ENCODE results near the gene ACSL5.
A peak's percentile ranks its signal among the peaks of the same experiment; 100 is the strongest.
"Not testable (repeated sequence)": the region's sequence is repeated elsewhere in the genome, so short reads cannot be mapped to it uniquely, and the experiment has no call there.

The ACSL5 gene

DNA sequence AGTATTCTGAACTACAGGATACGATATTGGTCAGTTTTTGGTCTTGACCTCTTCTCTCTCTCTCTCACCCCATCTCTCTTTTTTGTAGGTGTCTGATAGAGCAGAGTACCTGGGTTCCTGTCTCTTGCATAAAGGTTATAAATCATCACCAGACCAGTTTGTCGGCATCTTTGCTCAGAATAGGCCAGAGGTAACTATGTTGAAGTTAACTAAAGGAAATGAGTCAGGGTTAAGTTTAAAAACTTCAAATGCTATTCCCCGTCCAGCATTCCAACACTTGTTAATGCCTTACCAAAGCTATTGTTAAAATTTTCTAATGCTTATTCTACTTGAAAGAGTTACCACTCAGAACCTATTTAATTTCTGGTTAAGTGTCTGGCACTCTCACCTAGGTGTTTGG lies 30.7 kb downstream of the ACSL5 start:
- H3K4me1 Mint-ChIP-seq (ENCODE audit: low read depth): peaks cover 13% of the 10 kb centered on the region
- H3K4me3 Mint-ChIP-seq: no peak overlapping the region
- H3K27ac Mint-ChIP-seq: no peak overlapping the region
- H3K27me3 Mint-ChIP-seq: no peaks in the 10 kb centered on the region
- H3K36me3 Mint-ChIP-seq (ENCODE audit: low read depth): peaks cover 62% of the 10 kb centered on the region
- H3K9me3 Mint-ChIP-seq: no peaks in the 10 kb centered on the region

DNA sequence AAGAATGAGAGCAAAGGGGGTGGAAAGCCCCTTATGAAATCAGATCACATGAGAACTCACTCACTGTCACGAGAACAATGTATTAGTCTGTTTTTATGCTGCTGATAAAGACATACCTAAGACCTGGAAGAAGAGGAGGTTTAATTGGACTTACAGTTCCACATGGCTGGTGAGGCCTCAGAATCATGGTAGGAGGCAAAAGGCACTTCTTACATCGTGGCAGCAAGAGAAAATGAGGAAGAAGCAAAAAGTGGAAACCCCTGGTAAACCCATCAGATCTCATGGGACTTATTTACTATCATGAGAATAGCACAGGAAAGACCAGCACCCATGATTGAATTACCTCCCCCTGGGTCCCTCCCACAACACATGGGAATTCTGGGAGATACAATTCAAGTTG lies 32.9 kb downstream of the ACSL5 start:
- peaks cover 68% of the 10 kb centered on the region for H3K36me3 Mint-ChIP-seq (ENCODE audit: low read depth)
- H3K27ac Mint-ChIP-seq, H3K27me3 Mint-ChIP-seq, H3K4me3 Mint-ChIP-seq, H3K9me3 Mint-ChIP-seq: not testable (repeated sequence)
- H3K4me1 Mint-ChIP-seq (ENCODE audit: low read depth): peaks cover 13% of the 10 kb centered on the region

DNA sequence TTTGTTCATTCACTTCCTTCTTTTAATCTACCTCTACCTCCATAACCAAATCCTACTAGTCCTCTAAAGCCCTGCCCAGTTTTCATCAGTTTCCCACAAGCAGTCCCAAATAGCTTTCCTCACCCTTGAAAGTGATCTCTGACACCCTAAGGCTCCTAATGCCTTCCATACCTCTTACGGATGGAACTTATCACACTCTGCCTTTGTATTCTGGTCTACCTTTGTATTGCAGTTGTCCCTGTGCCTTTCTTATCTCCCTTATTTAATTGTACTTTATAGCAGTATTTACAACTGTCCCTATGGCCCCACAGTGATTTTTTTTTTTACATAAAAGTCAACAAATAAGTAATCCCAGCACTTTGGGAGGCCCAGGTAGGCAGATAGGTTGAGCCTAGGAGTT lies 33.8 kb downstream of the ACSL5 start:
- H3K36me3 Mint-ChIP-seq (ENCODE audit: low read depth): peaks cover 67% of the 10 kb centered on the region
- no peaks in the 10 kb centered on the region for H3K9me3 Mint-ChIP-seq
- no peaks in the 10 kb centered on the region for H3K27me3 Mint-ChIP-seq
- peaks cover 13% of the 10 kb centered on the region for H3K4me1 Mint-ChIP-seq (ENCODE audit: low read depth)
- no peak overlapping the region for H3K4me3 Mint-ChIP-seq
- H3K27ac Mint-ChIP-seq: no peak overlapping the region

DNA sequence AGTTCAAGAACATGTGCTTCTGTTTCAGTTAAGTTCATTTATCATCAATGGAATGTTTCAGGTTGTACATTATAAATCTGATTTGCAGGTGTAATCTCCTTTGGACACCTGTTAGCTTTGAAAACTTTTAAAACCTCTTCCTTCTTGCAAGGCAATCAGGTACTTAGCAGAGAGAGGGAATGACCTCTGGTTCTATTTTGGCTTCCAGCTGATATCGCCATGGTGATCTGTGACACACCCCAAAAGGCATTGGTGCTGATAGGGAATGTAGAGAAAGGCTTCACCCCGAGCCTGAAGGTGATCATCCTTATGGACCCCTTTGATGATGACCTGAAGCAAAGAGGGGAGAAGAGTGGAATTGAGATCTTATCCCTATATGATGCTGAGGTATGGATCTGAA lies 35.4 kb downstream of the ACSL5 start:
- Mint-ChIP-seq H3K9me3 (no peaks in the 10 kb centered on the region), H3K4me1 (ENCODE audit: low read depth) (peaks cover 13% of the 10 kb centered on the region), H3K4me3 (no peak overlapping the region), H3K36me3 (ENCODE audit: low read depth) (peaks cover 70% of the 10 kb centered on the region), H3K27ac (no peak overlapping the region), H3K27me3 (no peaks in the 10 kb centered on the region)

DNA sequence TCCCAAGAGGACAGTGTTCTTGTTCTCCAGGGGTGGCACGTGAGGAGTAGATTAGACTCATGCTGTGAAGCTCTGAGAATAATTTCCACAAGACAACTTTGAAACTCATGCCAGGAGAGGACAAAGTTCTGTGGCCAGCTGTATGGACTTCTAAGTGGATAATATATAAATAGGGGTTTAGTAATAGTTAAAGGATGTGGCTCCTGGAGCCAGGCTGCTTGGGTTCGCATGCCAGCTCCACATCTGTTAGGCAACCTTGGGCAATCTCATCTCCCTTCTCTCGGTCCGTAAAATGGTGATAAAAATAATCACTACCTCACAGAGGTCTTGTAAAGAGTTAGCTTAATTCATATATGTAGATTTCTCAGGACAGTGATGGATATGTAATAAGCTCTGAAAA lies 35.8 kb downstream of the ACSL5 start:
- H3K4me3 Mint-ChIP-seq: no peak overlapping the region

DNA sequence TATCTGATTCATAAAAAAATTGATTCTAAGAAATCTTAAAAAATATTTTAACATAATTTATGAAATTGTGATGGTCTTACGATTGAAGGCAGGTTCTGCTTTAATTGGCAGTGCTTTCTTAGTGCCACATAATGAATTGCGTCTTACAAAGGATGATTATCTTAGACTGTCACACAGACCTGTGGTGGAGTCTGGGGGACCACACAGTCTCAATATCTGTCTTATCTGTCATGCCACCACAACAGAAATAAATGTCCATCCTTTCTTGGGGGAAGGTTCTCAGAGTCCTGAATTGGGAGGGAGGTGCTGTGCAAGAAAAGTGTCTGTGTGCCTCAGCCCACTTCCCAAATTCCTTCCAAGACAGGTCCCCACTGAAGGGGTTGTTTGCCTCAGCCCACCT lies 38.8 kb downstream of the ACSL5 start:
- Mint-ChIP-seq H3K36me3 (ENCODE audit: low read depth) (peaks cover 68% of the 10 kb centered on the region), H3K9me3 (no peaks in the 10 kb centered on the region), H3K4me1 (ENCODE audit: low read depth) (peaks cover under 1% of the 10 kb centered on the region), H3K27ac (no peak overlapping the region), H3K4me3 (no peak overlapping the region), H3K27me3 (no peaks in the 10 kb centered on the region)

More for the DNA sequence above, 35.8 kb downstream of the ACSL5 start:
- Mint-ChIP-seq H3K9me3 (no peaks in the 10 kb centered on the region), H3K4me1 (ENCODE audit: low read depth) (peaks cover 13% of the 10 kb centered on the region), H3K27ac (no peak overlapping the region), H3K36me3 (ENCODE audit: low read depth) (peaks cover 70% of the 10 kb centered on the region), H3K27me3 (no peaks in the 10 kb centered on the region)

DNA sequence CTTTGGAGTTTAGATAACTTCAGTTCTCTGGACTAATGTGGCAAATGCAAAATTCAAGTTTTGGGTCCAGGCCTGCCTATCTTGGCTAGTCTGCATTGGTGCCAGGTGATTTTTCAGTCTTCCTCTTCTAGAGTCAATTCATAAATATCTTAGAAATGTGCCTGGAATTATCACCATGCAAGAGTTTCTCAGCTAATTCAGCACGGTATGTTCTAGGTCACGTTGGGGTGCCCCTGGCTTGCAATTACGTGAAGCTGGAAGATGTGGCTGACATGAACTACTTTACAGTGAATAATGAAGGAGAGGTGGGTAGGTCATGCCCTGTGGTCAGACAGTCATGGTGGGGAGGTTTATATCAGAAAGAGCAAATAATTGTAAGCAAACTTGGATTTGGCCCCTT lies 47.8 kb downstream of the ACSL5 start:
- Mint-ChIP-seq H3K27ac (no peak overlapping the region), H3K4me1 (ENCODE audit: low read depth) (no peaks in the 10 kb centered on the region), H3K9me3 (no peaks in the 10 kb centered on the region), H3K36me3 (ENCODE audit: low read depth) (peaks cover 42% of the 10 kb centered on the region), H3K4me3 (no peak overlapping the region), H3K27me3 (no peaks in the 10 kb centered on the region)

DNA sequence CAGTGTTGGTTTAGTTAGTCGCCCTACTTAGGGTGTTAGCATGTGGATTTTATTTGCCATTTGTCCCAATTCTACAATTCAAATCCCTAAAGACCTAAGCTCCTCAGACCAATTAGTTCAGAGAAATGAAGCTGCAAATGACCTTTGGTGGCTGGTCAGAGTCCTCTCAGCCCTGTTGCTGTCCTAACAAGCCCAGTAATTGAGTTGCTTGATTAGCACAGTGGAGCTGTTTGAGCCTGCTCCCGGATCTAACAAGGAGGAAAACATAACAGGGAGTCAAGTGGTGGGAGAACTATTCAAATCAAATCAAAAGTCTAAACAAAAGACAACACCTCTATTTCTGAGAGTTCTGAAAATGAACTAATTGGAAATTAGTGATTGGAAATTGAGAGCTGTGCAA lies 50.7 kb downstream of the ACSL5 start:
- H3K4me1 Mint-ChIP-seq (ENCODE audit: low read depth): no peaks in the 10 kb centered on the region
- H3K9me3 Mint-ChIP-seq: no peaks in the 10 kb centered on the region
- peaks cover 48% of the 10 kb centered on the region for H3K36me3 Mint-ChIP-seq (ENCODE audit: low read depth)
- H3K27ac Mint-ChIP-seq: no peak overlapping the region
- no peaks in the 10 kb centered on the region for H3K27me3 Mint-ChIP-seq
- H3K4me3 Mint-ChIP-seq: no peak overlapping the region

DNA sequence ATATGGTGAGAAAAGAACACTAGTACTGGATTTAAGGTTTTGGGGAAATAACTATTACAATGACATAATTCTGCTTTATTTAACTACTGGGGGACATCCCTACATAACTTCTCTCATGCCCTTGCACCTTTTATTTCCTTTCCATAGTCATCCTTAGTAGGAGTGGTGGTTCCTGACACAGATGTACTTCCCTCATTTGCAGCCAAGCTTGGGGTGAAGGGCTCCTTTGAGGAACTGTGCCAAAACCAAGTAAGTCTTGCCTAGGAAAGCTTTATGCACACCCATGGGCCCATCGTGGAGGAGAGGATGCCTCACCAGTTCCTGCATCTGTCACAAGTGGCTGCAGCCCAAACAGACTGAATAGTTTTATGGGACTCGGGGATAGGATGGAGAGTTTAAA lies 52.2 kb downstream of the ACSL5 start:
- Mint-ChIP-seq H3K36me3 (ENCODE audit: low read depth) (peaks cover 55% of the 10 kb centered on the region), H3K9me3 (no peaks in the 10 kb centered on the region), H3K27me3 (no peaks in the 10 kb centered on the region), H3K4me1 (ENCODE audit: low read depth) (no peaks in the 10 kb centered on the region), H3K4me3 (no peak overlapping the region), H3K27ac (no peak overlapping the region)

DNA sequence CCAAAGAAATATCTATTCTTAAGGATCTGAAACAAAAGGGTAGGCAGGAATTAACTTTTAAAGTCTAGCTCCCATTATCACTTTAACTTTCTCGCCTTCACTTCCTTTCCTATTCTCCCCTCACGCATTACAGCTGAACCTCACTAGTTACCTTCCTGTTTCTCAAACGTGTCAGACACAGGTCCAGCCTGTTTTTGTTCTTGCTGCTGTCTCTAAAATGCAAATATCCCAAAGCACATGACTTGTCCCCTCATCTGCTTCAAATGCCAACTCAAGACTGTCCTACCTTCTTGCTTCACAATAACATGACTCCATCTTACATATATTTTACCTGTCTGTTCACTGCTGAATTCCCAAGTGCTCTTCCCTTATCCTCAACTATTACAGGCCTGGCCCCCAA lies 55.2 kb downstream of the ACSL5 start:
- H3K4me1 Mint-ChIP-seq (ENCODE audit: low read depth): no peaks in the 10 kb centered on the region
- H3K4me3 Mint-ChIP-seq: no peak overlapping the region
- H3K27ac Mint-ChIP-seq: no peak overlapping the region
- no peaks in the 10 kb centered on the region for H3K27me3 Mint-ChIP-seq
- peaks cover 57% of the 10 kb centered on the region for H3K36me3 Mint-ChIP-seq (ENCODE audit: low read depth)
- no peaks in the 10 kb centered on the region for H3K9me3 Mint-ChIP-seq

DNA sequence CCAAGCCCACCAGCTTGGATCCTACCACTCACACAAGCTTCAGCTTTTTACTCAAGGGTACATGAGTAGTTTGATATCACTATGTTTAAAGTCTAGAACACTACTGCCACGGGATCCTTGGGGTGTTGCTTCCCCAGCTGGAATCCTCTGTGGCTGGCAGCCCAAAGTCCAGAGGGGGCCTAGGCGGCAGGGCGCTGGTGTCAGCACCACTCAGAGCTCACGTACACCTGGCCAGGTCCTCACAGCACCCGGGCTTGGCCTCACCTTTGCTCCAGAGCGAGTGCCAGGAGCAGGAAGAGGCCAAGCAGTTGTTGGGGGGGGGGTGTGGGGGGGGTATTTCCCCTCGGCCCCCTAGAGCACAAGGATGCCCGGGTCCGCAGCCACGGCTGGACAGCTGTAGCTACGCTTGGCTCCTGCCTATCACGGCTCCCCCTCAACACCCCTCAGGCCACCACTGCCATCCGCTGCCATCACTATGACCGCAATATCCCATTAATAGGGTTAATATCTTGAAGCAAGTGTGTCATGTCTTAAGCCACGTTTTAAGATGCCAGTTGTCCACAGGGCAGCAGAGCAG lies 55.8 kb downstream of the ACSL5 start:
- no peak overlapping the region for H3K4me3 Mint-ChIP-seq
- H3K9me3 Mint-ChIP-seq: no peaks in the 10 kb centered on the region
- H3K27me3 Mint-ChIP-seq: no peaks in the 10 kb centered on the region
- H3K27ac Mint-ChIP-seq: no peak overlapping the region
- no peaks in the 10 kb centered on the region for H3K4me1 Mint-ChIP-seq (ENCODE audit: low read depth)
- H3K36me3 Mint-ChIP-seq (ENCODE audit: low read depth): peaks cover 63% of the 10 kb centered on the region

DNA sequence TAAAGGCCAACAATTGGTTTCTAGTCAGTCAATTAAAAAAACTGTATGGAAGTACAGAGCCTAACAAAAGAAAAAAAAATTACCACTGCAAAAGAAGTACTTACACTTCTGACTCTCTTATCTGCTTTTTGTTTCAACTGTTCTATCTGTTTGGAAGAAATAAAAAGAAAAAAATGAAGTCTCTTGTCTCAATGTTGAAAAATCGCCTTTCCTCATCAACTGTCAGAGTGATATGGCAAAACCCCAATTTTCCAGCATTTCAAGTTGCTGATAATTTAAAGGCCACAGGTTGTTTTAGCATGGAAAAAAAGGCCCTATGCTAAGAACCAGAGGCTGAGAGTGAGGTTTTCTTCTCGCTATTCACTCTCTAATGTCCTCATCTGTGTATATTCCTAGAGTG lies 59.2 kb downstream of the ACSL5 start:
- no peaks in the 10 kb centered on the region for H3K4me1 Mint-ChIP-seq (ENCODE audit: low read depth)
- H3K27me3 Mint-ChIP-seq: no peaks in the 10 kb centered on the region
- H3K27ac Mint-ChIP-seq: no peak overlapping the region
- no peak overlapping the region for H3K4me3 Mint-ChIP-seq
- peaks cover 63% of the 10 kb centered on the region for H3K36me3 Mint-ChIP-seq (ENCODE audit: low read depth)
- H3K9me3 Mint-ChIP-seq: no peaks in the 10 kb centered on the region

DNA sequence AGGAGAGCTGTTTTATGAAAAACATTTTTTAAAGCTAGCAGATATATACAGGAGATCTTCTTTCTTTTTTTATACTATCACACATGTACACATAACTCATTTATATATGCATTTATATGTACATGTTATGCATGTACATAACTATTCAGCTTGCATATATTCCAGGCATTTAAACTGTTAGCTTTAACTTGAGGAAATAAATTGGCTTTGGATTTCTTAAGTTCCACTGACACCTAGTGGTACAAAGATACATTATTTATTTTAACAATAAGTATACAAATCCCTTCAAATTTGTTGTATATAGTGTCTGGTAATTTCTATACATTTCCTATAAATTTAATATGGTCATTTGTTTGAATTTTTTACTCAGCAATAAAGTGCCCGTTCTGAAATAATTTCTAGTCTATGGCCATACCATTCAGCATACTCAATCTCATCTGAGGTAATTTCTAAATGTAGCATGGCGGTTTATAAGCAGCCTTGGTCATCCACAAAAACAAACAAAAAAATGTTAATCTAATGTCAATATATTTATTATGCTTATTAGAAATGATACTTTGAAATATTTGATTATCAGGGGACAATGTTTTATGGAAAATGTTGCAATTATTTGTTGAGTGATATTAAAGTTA lies 61.2 kb downstream of the ACSL5 start:
- no peaks in the 10 kb centered on the region for H3K9me3 Mint-ChIP-seq
- H3K4me3 Mint-ChIP-seq: no peak overlapping the region
- H3K36me3 Mint-ChIP-seq (ENCODE audit: low read depth): peaks cover 57% of the 10 kb centered on the region
- H3K27ac Mint-ChIP-seq: no peak overlapping the region
- H3K4me1 Mint-ChIP-seq (ENCODE audit: low read depth): no peaks in the 10 kb centered on the region
- H3K27me3 Mint-ChIP-seq: no peaks in the 10 kb centered on the region

DNA sequence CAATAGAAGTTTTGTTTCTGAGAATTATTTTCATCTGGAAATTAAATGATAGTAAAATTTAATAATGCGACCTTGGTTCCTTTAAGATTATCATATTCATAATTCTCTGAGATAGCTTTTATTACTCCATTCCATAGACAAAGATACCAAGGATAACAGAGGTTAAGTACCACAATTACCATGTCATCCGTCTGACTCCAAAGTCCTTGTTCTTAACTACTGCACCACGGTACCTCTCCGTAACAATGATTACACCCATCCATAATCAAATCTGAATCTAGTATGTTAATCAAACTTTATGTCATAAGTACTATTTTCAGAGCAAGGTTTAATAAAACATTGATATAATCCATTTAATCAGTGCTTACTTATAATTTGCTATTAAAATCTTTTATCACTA lies 64.4 kb downstream of the ACSL5 start:
- Mint-ChIP-seq H3K27ac (no peak overlapping the region), H3K36me3 (ENCODE audit: low read depth) (peaks cover 60% of the 10 kb centered on the region), H3K4me1 (ENCODE audit: low read depth) (peaks cover 22% of the 10 kb centered on the region), H3K4me3 (no peak overlapping the region), H3K9me3 (no peaks in the 10 kb centered on the region), H3K27me3 (no peaks in the 10 kb centered on the region)

DNA sequence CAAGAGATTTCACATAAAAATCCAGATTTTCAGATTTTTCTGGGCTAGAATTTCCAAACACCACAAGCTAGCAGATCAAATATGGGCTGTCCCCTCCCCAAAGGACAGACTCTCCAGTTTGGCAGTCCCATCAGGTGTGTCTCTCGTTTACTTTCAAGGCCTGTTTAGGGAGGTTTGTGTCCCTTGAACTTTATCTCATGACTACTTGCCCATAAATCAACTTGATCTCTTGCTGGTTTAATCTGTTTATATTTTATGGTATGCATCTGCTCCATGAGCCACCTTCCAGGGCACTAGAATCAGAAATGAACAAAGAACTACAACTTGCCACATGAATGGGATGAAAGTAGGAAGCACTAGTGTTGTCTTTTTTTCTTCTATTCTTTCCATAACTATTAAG lies 67.6 kb downstream of the ACSL5 start:
- Mint-ChIP-seq H3K4me3 (no peak overlapping the region), H3K27me3 (no peaks in the 10 kb centered on the region), H3K9me3 (no peaks in the 10 kb centered on the region), H3K27ac (peak overlapping the region; percentile 38), H3K36me3 (ENCODE audit: low read depth) (peaks cover 69% of the 10 kb centered on the region), H3K4me1 (ENCODE audit: low read depth) (peaks cover 50% of the 10 kb centered on the region)

DNA sequence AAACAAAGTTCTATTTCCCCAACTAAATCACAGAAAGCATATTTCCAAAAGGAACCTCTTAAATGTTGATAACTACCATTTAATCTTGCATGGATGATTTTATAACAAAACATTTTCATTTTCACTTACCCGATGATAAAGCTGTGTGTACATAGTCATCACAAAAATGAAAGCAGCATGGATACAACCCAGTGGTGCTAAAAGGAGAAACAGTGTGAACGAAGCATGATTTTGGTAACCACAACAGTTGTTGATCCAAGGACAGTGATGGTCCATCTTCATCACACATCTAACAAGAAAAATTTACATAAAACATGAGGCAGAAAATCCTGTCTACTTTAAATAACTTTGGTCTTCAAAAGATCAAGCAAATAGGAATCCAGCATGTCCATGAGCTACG lies 68.1 kb downstream of the ACSL5 start:
- H3K4me3 Mint-ChIP-seq: no peak overlapping the region
- peaks cover 68% of the 10 kb centered on the region for H3K36me3 Mint-ChIP-seq (ENCODE audit: low read depth)
- H3K4me1 Mint-ChIP-seq (ENCODE audit: low read depth): peaks cover 50% of the 10 kb centered on the region
- H3K27ac Mint-ChIP-seq: peak overlapping the region; percentile 76
- no peaks in the 10 kb centered on the region for H3K27me3 Mint-ChIP-seq
- no peaks in the 10 kb centered on the region for H3K9me3 Mint-ChIP-seq

Data from stimulated activated naive CD8-positive, alpha-beta T cell treated with anti-CD3 and anti-CD28 coated beads, Interleukin-15, Interleukin-2, amounts not matched to agents 100 ng/mL and 50 ng/mL, for 24 hours (primary cell).